ENCODE results near the gene INVS. TPM values are rescaled to one million over a fixed set of nuclear protein-coding genes. Genes with fewer than 3 reads are reported as not detected.

Gene INVS
- total RNA-seq, 4 donors from 2014 or later = 28.0 to 42.6 (median 35.6) TPM

DNA sequence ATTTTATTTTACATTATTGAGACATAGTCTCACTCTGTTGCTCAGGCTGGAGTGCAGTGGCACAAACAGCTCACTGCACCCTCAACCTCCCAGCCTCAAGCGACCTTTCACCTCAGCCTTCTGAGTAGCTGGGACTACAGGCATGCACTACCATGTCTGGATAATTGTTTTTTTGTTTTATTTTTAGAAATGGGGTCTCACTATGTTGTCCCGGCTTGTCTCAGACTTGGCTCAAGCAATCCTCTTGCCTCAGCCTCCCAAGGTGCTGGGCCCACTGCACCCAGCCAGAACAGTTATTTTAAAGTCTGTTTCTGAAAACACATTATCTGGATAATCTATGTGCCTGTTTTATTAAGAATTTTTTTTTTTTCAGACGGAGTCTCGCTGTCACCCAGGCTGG lies 191.7 kb downstream of the INVS start:
- Histone ChIP-seq H3K4me1 (no peaks in the 10 kb centered on the region), H3K36me3 (peaks cover 0 to 98% (median 12%) of the 10 kb centered on the region in 3 donors), H3K27ac (no peak overlapping the region), H3K9me3 (peaks cover 0 to 22% (median 0%) of the 10 kb centered on the region in 4 donors), H3K27me3 (no peaks in the 10 kb centered on the region), H3K4me3 (no peak overlapping the region)
- 96% methylated on average over 4 of the region's 4 CpGs for WGBS, 2 donors
- TF ChIP-seq, protein P1, sequence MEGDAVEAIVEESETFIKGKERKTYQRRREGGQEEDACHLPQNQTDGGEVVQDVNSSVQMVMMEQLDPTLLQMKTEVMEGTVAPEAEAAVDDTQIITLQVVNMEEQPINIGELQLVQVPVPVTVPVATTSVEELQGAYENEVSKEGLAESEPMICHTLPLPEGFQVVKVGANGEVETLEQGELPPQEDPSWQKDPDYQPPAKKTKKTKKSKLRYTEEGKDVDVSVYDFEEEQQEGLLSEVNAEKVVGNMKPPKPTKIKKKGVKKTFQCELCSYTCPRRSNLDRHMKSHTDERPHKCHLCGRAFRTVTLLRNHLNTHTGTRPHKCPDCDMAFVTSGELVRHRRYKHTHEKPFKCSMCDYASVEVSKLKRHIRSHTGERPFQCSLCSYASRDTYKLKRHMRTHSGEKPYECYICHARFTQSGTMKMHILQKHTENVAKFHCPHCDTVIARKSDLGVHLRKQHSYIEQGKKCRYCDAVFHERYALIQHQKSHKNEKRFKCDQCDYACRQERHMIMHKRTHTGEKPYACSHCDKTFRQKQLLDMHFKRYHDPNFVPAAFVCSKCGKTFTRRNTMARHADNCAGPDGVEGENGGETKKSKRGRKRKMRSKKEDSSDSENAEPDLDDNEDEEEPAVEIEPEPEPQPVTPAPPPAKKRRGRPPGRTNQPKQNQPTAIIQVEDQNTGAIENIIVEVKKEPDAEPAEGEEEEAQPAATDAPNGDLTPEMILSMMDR (IDR thresholded peaks at IDR 0.05) = no peak
- no peak for DNase-seq (ENCODE audit: low spot score in 2 of 2)

DNA sequence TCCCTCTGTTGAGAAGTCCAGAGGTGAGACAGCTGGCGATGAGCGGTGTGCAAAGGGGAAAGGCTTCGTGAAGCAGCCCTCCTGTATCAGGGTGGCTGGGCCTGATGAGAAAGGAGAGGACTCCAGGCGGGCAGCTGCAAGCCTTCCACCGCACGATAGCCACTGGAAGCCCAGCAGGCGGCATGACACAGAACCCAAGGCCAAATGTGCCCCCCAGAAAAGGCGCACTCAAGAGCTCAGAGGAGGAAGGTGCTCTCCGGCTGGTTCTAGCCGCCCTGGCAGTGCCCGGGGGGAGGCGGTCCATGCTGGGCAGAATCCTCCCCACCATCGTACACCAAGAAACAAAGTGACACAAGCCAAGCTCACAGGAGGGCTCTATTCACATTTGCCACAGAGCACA lies 193.4 kb downstream of the INVS start:
- no peak overlapping the region for H3K4me3 ChIP-seq
- TF ChIP-seq, protein P1 (IDR thresholded peaks at IDR 0.05) = no peak
- TF ChIP-seq POLR2A (IDR thresholded peaks at IDR 0.05) = no peak
- TF ChIP-seq EP300 (IDR thresholded peaks at IDR 0.05) = no peak
- no peaks in the 10 kb centered on the region for H3K4me1 ChIP-seq
- DNase-seq (ENCODE audit: low spot score in 2 of 2) = no peak
- no peaks in the 10 kb centered on the region for H3K27me3 ChIP-seq
- peaks cover 0 to 12% (median 0%) of the 10 kb centered on the region in 4 donors for H3K9me3 ChIP-seq
- peaks cover 0 to 98% (median 12%) of the 10 kb centered on the region in 3 donors for H3K36me3 ChIP-seq
- H3K27ac ChIP-seq = no peak overlapping the region
- WGBS, 2 donors = 92 to 97% methylated on average over 10 to 13 of the region's 13 CpGs

DNA sequence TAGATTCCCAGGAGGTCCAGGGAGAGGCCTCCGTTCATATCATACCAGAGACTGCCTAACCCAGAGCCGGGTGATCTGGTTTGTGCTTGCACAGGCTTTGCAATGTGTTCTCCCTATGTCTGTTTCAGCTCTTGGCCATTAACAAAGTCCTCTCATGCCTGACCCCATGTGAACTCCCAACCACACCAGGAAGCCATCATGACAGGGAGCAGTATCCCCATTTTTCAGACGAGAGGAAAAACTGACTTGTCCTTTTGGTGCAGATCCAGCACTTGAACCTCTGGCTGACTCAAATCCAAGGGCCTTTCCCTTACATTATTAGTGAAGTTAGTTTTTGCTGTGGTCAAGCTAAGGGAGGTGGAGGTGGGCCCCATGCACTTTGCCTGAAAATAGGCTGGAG lies 195.3 kb downstream of the INVS start:
- TF ChIP-seq, protein P1 (IDR thresholded peaks at IDR 0.05) = no peak
- TF ChIP-seq EP300 (IDR thresholded peaks at IDR 0.05) (no peak), POLR2A (IDR thresholded peaks at IDR 0.05) (no peak)
- DNase-seq (ENCODE audit: low spot score in 2 of 2) = no peak
- Histone ChIP-seq H3K9me3 (no peaks in the 10 kb centered on the region), H3K36me3 (peaks cover 0 to 98% (median 12%) of the 10 kb centered on the region in 3 donors), H3K4me1 (no peaks in the 10 kb centered on the region), H3K27me3 (no peaks in the 10 kb centered on the region), H3K27ac (no peak overlapping the region), H3K4me3 (no peak overlapping the region)
- 77 to 83% methylated on average over 3 of the region's 3 CpGs for WGBS, 2 donors

DNA sequence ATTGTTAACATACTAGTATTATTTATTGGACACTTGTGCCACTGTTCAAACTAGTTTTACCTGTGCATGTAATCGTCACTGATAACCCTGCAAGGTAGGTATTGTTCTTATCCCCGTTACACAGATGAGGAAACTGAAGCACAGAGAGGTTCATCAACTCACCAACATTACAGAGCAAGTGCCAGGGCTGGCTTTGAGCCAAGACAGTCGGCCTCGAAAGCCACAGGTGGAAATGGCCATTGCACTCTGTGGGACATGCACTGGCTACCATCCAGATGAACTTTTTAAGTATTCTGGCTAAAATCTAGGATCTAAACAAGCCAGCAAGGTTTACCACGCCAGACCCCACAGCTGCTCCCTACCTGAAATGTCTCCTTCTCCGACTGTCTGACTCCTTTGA lies 195.8 kb downstream of the INVS start:
- no peak for DNase-seq (ENCODE audit: low spot score in 2 of 2)

DNA sequence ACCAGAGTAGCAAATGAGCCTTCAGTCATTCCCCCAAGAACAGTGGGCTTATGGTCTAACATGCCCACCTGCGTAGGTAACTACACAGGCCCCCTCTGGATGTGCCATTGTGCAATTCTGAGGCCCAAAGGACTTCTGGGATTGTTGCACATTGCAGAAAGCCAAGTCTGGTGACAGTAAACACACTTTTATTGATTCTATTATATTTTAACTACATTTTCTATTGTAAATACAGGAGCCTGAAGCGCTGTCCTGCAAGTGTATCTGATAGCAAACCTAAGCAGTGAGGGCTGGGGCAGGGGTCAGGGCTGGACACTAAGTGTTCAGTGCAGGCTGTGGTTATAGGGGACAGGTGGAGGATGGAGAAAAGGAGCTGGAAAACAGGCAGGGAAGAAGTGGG lies 196.2 kb downstream of the INVS start:
- Histone ChIP-seq H3K27ac (no peak overlapping the region), H3K36me3 (peaks cover 0 to 98% (median 12%) of the 10 kb centered on the region in 3 donors), H3K4me3 (no peak overlapping the region), H3K27me3 (no peaks in the 10 kb centered on the region), H3K4me1 (no peaks in the 10 kb centered on the region), H3K9me3 (no peaks in the 10 kb centered on the region)
- no peak for TF ChIP-seq POLR2A (IDR thresholded peaks at IDR 0.05)
- TF ChIP-seq, protein P1 (IDR thresholded peaks at IDR 0.05) = no peak
- DNase-seq (ENCODE audit: low spot score in 2 of 2) = no peak
- WGBS, 2 donors = 98 to 100% methylated on average over 2 of the region's 2 CpGs

More for the DNA sequence above, 195.8 kb downstream of the INVS start:
- Histone ChIP-seq H3K4me3 (no peak overlapping the region), H3K27ac (no peak overlapping the region), H3K36me3 (peaks cover 0 to 98% (median 12%) of the 10 kb centered on the region in 3 donors), H3K9me3 (no peaks in the 10 kb centered on the region), H3K4me1 (no peaks in the 10 kb centered on the region), H3K27me3 (no peaks in the 10 kb centered on the region)
- TF ChIP-seq POLR2A (IDR thresholded peaks at IDR 0.05) = no peak
- TF ChIP-seq, protein P1 (IDR thresholded peaks at IDR 0.05) = no peak
- TF ChIP-seq EP300 (IDR thresholded peaks at IDR 0.05) = no peak
- 81 to 85% methylated on average over 6 of the region's 6 CpGs for WGBS, 2 donors
